ENCODE data around the gene ING2.

ING2 gene

DNA sequence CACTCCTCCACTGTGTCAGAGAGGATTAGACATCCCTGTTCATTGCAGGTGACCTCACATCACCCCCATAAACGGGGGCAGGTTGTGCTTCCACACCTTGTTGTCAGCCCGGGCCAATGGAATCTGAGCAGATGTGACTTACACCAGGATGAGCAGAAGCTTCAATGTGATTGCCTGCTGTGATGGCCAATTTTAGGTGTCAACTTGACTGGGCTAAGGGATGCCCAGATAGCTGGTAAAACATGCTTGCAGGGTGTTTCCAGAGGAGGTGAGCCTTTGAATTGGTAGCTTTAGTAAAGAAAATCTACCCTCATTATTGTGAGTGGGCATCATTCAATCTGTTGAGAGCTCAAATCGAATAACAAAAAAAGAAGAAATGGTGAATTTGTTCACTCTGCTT lies 52.1 kb downstream of the ING2 start:
- TF ChIP-seq, protein P1, sequence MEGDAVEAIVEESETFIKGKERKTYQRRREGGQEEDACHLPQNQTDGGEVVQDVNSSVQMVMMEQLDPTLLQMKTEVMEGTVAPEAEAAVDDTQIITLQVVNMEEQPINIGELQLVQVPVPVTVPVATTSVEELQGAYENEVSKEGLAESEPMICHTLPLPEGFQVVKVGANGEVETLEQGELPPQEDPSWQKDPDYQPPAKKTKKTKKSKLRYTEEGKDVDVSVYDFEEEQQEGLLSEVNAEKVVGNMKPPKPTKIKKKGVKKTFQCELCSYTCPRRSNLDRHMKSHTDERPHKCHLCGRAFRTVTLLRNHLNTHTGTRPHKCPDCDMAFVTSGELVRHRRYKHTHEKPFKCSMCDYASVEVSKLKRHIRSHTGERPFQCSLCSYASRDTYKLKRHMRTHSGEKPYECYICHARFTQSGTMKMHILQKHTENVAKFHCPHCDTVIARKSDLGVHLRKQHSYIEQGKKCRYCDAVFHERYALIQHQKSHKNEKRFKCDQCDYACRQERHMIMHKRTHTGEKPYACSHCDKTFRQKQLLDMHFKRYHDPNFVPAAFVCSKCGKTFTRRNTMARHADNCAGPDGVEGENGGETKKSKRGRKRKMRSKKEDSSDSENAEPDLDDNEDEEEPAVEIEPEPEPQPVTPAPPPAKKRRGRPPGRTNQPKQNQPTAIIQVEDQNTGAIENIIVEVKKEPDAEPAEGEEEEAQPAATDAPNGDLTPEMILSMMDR (IDR thresholded peaks at IDR 0.05; ENCODE audit: insufficient read depth, low read length, poor library complexity, severe bottlenecking): no peak
- TF ChIP-seq EZH2phosphoT487 (conservative IDR thresholded peaks at IDR 0.05; ENCODE audit: low read length): no peak
- H2AFZ ChIP-seq (ENCODE audit: low read depth, low read length, severe bottlenecking): no peak overlapping the region
- no peaks in the 10 kb centered on the region for H3F3A ChIP-seq (ENCODE audit: insufficient read depth)

DNA sequence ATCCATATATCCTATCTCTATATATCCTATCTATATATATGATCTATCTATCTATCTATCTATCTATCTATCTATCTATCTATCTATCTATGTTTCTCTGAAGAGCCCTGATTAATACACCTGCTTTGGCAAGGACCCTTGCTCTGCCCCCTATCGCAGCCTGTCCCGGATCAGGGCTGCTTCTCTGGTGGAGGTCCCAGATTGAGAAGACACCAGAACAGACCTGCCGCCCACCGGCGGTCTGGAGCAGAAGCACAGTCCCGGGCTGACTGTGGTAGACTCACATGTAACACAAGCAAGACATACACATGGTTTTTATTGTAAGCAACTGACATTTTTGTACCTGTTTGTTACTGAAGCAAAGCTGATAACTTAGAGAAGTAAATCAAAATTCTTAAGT lies 52.8 kb downstream of the ING2 start:
- Histone ChIP-seq H3K79me2 (ENCODE audit: insufficient read depth, low read length) (no peaks in the 10 kb centered on the region), H4K20me1 (ENCODE audit: low read depth, low read length) (no peaks in the 10 kb centered on the region)

More for the DNA sequence above, 52.1 kb downstream of the ING2 start:
- Histone ChIP-seq H3K9ac (ENCODE audit: low read length) (no peak overlapping the region), H3K27ac (ENCODE audit: low read depth, low read length) (no peak overlapping the region), H3K79me2 (ENCODE audit: insufficient read depth, low read length) (no peaks in the 10 kb centered on the region), H3K36me3 (ENCODE audit: low read length) (no peaks in the 10 kb centered on the region), H3K4me3 (ENCODE audit: insufficient read depth, low read length, poor library complexity, severe bottlenecking) (no peak overlapping the region), H3K9me2 (replicated peaks; ENCODE audit: insufficient read depth, low read length) (no peaks in the 10 kb centered on the region), H4K20me1 (ENCODE audit: low read depth, low read length) (no peaks in the 10 kb centered on the region), H3K4me2 (ENCODE audit: low read depth, low read length, poor library complexity, severe bottlenecking) (no peak overlapping the region), H3K27me3 (ENCODE audit: low read length) (no peaks in the 10 kb centered on the region), H3K9me3 (ENCODE audit: insufficient read depth, low read length) (no peaks in the 10 kb centered on the region)

DNA sequence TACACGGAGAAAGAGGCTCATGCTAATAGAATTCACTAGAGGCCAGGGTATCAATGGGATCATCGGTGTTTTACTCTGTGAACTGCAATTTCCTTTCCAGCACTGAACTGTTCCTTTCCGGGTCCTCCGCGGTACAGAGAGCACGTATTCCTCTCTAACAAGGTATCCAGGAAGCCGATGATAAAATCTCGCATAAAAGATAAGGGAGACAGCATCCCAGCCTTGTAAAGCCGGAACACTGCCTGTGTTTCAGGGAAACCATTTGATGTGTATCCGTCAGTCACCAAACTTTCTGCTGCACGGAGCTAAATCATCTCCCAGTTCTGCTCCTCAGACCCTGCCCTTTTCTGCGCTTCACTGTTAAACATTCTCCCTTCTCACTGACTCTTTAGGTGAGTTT lies 54.0 kb downstream of the ING2 start:
- no peaks in the 10 kb centered on the region for H3K79me2 ChIP-seq (ENCODE audit: insufficient read depth, low read length)
- H2AFZ ChIP-seq (ENCODE audit: low read depth, low read length, severe bottlenecking): no peak overlapping the region
- no peaks in the 10 kb centered on the region for H3K27me3 ChIP-seq (ENCODE audit: low read length)
- H3K9me2 ChIP-seq (replicated peaks; ENCODE audit: insufficient read depth, low read length): no peaks in the 10 kb centered on the region
- H3K9ac ChIP-seq (ENCODE audit: low read length): no peak overlapping the region
- no peaks in the 10 kb centered on the region for H3F3A ChIP-seq (ENCODE audit: insufficient read depth)
- TF ChIP-seq, protein P1 (IDR thresholded peaks at IDR 0.05; ENCODE audit: insufficient read depth, low read length, poor library complexity, severe bottlenecking): no peak
- TF ChIP-seq EZH2phosphoT487 (conservative IDR thresholded peaks at IDR 0.05; ENCODE audit: low read length): no peak
- H3K9me3 ChIP-seq (ENCODE audit: insufficient read depth, low read length): no peaks in the 10 kb centered on the region
- H3K36me3 ChIP-seq (ENCODE audit: low read length): no peaks in the 10 kb centered on the region
- H3K4me2 ChIP-seq (ENCODE audit: low read depth, low read length, poor library complexity, severe bottlenecking): no peak overlapping the region
- no peaks in the 10 kb centered on the region for H4K20me1 ChIP-seq (ENCODE audit: low read depth, low read length)
- no peak overlapping the region for H3K27ac ChIP-seq (ENCODE audit: low read depth, low read length)
- H3K4me3 ChIP-seq (ENCODE audit: insufficient read depth, low read length, poor library complexity, severe bottlenecking): no peak overlapping the region

More for the DNA sequence above, 52.8 kb downstream of the ING2 start:
- Histone ChIP-seq H3K9me2 (replicated peaks; ENCODE audit: insufficient read depth, low read length) (no peaks in the 10 kb centered on the region), H3K9ac (ENCODE audit: low read length) (no peak overlapping the region), H3K4me2 (ENCODE audit: low read depth, low read length, poor library complexity, severe bottlenecking) (no peak overlapping the region), H3F3A (ENCODE audit: insufficient read depth) (no peaks in the 10 kb centered on the region), H3K36me3 (ENCODE audit: low read length) (no peaks in the 10 kb centered on the region), H2AFZ (ENCODE audit: low read depth, low read length, severe bottlenecking) (no peak overlapping the region), H3K9me3 (ENCODE audit: insufficient read depth, low read length) (no peaks in the 10 kb centered on the region), H3K27ac (ENCODE audit: low read depth, low read length) (no peak overlapping the region), H3K4me3 (ENCODE audit: insufficient read depth, low read length, poor library complexity, severe bottlenecking) (no peak overlapping the region), H3K27me3 (ENCODE audit: low read length) (no peaks in the 10 kb centered on the region)
- TF ChIP-seq EZH2phosphoT487 (conservative IDR thresholded peaks at IDR 0.05; ENCODE audit: low read length): no peak
- TF ChIP-seq, protein P1 (IDR thresholded peaks at IDR 0.05; ENCODE audit: insufficient read depth, low read length, poor library complexity, severe bottlenecking): no peak
